Head of caudate nucleus (tissue), 42 donors: Measurements from ENCODE around the gene ARID1B.
"Not testable (repeated sequence)": the region's sequence is repeated elsewhere in the genome, so short reads cannot be mapped to it uniquely, and the experiment has no call there.

Source experiments
- DNase-seq, 42 donors: peaks; one replicate each; pipeline versions ENCODE4 v3.0.0 to v3.0.0-alpha.2; 2020 to 2021; ENCODE audit warnings: mixed read lengths in 7 of 42
- intact Hi-C: fragments of 100-400 bp; cut with DNase I; formaldehyde crosslinking; loops from one replicate; pipeline ENCODE4 v1.15.0; 2022

ARID1B gene

GRCh38 chr6:157037165-157037564 lies 260.0 kb downstream of the ARID1B start:
- peak in 3 of 42 donors; percentile 18 to 53 (median 46) for DNase-seq
- intact Hi-C loops, result loop anchor here (5.0 kb wide), 1 partner anchor 145 kb away; no protein-coding TSS in a partner anchor

- intact Hi-C loops, result loop anchor here (5.0 kb wide), 1 partner anchor 144 kb away; no protein-coding TSS in a partner anchor
- no peak for DNase-seq
Observed at GRCh38 chr6:157038610-157039009, 261.4 kb downstream of the ARID1B start.

- not testable (repeated sequence) for DNase-seq
- intact Hi-C loops, result loop anchor here (5.0 to 10.0 kb wide), 2 partner anchors 143 to 235 kb away; no protein-coding TSS in a partner anchor
Observed at GRCh38 chr6:157039639-157040038, 262.5 kb downstream of the ARID1B start.

- no peak for DNase-seq
- intact Hi-C loops, result loop anchor here (10.0 kb wide), 1 partner anchor 235 kb away; no protein-coding TSS in a partner anchor
Observed at GRCh38 chr6:157040191-157040590, 263.0 kb downstream of the ARID1B start.

- intact Hi-C loops, result loop anchor here (10.0 kb wide), 1 partner anchor 229 kb away; no protein-coding TSS in a partner anchor
- DNase-seq, result peak in 4 of 42 donors; percentile 43 to 62 (median 56)
Observed at GRCh38 chr6:157045831-157046454, 268.8 kb downstream of the ARID1B start.

GRCh38 chr6:157046776-157047175 lies 269.6 kb downstream of the ARID1B start:
- intact Hi-C loops, result loop anchor here (10.0 kb wide), 1 partner anchor 228 kb away; no protein-coding TSS in a partner anchor
- no peak for DNase-seq

- intact Hi-C loops, result loop anchor here (10.0 kb wide), 1 partner anchor 227 kb away; no protein-coding TSS in a partner anchor
- no peak for DNase-seq
Observed at GRCh38 chr6:157047328-157047727, 270.1 kb downstream of the ARID1B start.

GRCh38 chr6:157047951-157048350 lies 270.8 kb downstream of the ARID1B start:
- DNase-seq, result peak in 5 of 42 donors; percentile 29 to 49 (median 46)
- intact Hi-C loops, result loop anchor here (10.0 kb wide), 1 partner anchor 227 kb away; no protein-coding TSS in a partner anchor

GRCh38 chr6:157049133-157049532 lies 272.0 kb downstream of the ARID1B start:
- intact Hi-C loops, result loop anchor here (10.0 kb wide), 1 partner anchor 226 kb away; no protein-coding TSS in a partner anchor

GRCh38 chr6:157050537-157051265 lies 273.5 kb downstream of the ARID1B start:
- peak in 25 of 42 donors; percentile 12 to 80 (median 41) for DNase-seq
- intact Hi-C loops, result no loop called here

More at GRCh38 chr6:157049133-157049532, 272.0 kb downstream of the ARID1B start:
- DNase-seq, result peak in 1 of 42 donors; percentile 42

GRCh38 chr6:157054531-157054979 lies 277.4 kb downstream of the ARID1B start:
- intact Hi-C loops, result no loop called here
- no peak for DNase-seq

- intact Hi-C loops, result no loop called here
- no peak for DNase-seq
Observed at GRCh38 chr6:157055863-157056262, 278.7 kb downstream of the ARID1B start.

- DNase-seq, result peak in 2 of 42 donors; percentile 18 to 38
- intact Hi-C loops, result no loop called here
Observed at GRCh38 chr6:157056275-157056674, 279.1 kb downstream of the ARID1B start.

- intact Hi-C loops, result no loop called here
- no peak for DNase-seq
Observed at GRCh38 chr6:157058574-157058973, 281.4 kb downstream of the ARID1B start.

GRCh38 chr6:157059781-157060180 lies 282.6 kb downstream of the ARID1B start:
- intact Hi-C loops, result no loop called here
- DNase-seq, result peak in 2 of 42 donors; percentile 32 to 45

GRCh38 chr6:157060440-157060952 lies 283.3 kb downstream of the ARID1B start:
- intact Hi-C loops, result no loop called here
- no peak for DNase-seq

- DNase-seq, result no peak
- intact Hi-C loops, result no loop called here
Observed at GRCh38 chr6:157061770-157062594, 284.8 kb downstream of the ARID1B start.

- DNase-seq, result no peak
- intact Hi-C loops, result no loop called here
Observed at GRCh38 chr6:157063176-157063905, 286.2 kb downstream of the ARID1B start.
